Heart left ventricle (tissue), 16 donors: ENCODE results near the gene KEL. TPM values are rescaled to one million over a fixed set of nuclear protein-coding genes. Genes with fewer than 3 reads are reported as not detected.

Experiments
- ATAC-seq, 4 donors: fragments of 200-7000 bp; cut with Tn5 transposase; one replicate each; pipeline ENCODE4 v1.9.1; 2020 to 2022; ENCODE audit warnings: moderate library complexity in 4 of 4, mild to moderate bottlenecking in 3 of 4, moderate number of reproducible peaks in 1 of 4
- DNase-seq, 5 donors: peaks; one replicate each; pipeline ENCODE4 v3.0.0-alpha.2; 2020
- H3K27ac ChIP-seq, 12 donors: fragments of 200-600 bp; sonication (generic) in 4 of 12; one replicate each; pipeline versions ENCODE4 v1.5.0 to v1.8.0; 2016 to 2022; ENCODE audit warnings: mild to moderate bottlenecking in 2 of 12
- H3K27me3 ChIP-seq, 9 donors: fragments of 200-600 bp; sonication (generic) in 2 of 9; one replicate each; pipeline versions ENCODE4 v1.5.1 to v1.8.0; 2016 to 2022; ENCODE audit warnings: mild to moderate bottlenecking in 3 of 9
- H3K36me3 ChIP-seq, 9 donors: fragments of 200-600 bp; sonication (generic) in 2 of 9; one replicate each; pipeline versions ENCODE4 v1.5.0 to v1.8.0; 2018 to 2022; ENCODE audit warnings: mild to moderate bottlenecking in 2 of 9
- H3K4me1 ChIP-seq, 12 donors: fragments of 200-600 bp; sonication (generic) in 4 of 12; one replicate each; pipeline versions ENCODE4 v1.5.0 to v1.8.0; 2016 to 2022; ENCODE audit warnings: mild to moderate bottlenecking in 3 of 12
- H3K4me3 ChIP-seq, 12 donors: fragments of 200-600 bp; sonication (generic) in 4 of 12; one replicate each; pipeline versions ENCODE4 v1.5.0 to v1.8.0; 2017 to 2022; ENCODE audit warnings: mild to moderate bottlenecking in 9 of 12, moderate library complexity in 4 of 12
- H3K9me3 ChIP-seq, 12 donors: fragments of 200-600 bp; sonication (generic) in 4 of 12; one replicate each; pipeline versions ENCODE4 v1.5.0 to v1.8.0; 2016 to 2022; ENCODE audit warnings: mild to moderate bottlenecking in 1 of 12
- CTCF ChIP-seq, 12 donors: fragments of 200-600 bp; sonication (generic) in 4 of 12; IDR thresholded peaks; one replicate each; pipeline versions ENCODE4 v1.5.0 to v1.8.0; 2018 to 2022; ENCODE audit warnings: antibody characterized with exemption in 12 of 12, mild to moderate bottlenecking in 5 of 12
- POLR2A ChIP-seq, 2 donors: fragments of 450-650 bp; IDR thresholded peaks; one replicate each; pipeline ENCODE4 v1.6.1; 2017; ENCODE audit warnings: antibody characterized with exemption in 2 of 2, mild to moderate bottlenecking in 2 of 2, moderate library complexity in 2 of 2
- WGBS, 4 donors: extraction: QIAGEN DNeasy Blood & Tissue Kit in 2 of 4; methylation state at CpG; one replicate each; pipeline versions ENCODE4 v1.1.5 to v1.1.7; 2013 to 2018; 5-methylcytosine and 5-hydroxymethylcytosine counted together
- intact Hi-C, 10 donors: fragments of 100-400 bp; cut with DNase I; formaldehyde crosslinking; loops; one replicate each; pipeline versions ENCODE4 v1.11.1 to v1.14.2; 2022
- polyA plus RNA-seq, 2 donors: library from polyadenylated mRNA; stranded (reverse); fragments of 200-250 nt; gene quantifications; one replicate each; pipeline ENCODE4 v1.2.3, GENCODE V29; 2013
- total RNA-seq, 9 donors: library from RNA; depleted of rRNA in 2 of 9; stranded (reverse); fragments of >200 nt in 2 of 9; fragmentation: NEBNext Ultra II Directional in 3 of 9; extraction: Animal tissue kit (Norgen Biotek cat#: 25700) in 3 of 9; gene quantifications; one replicate each; pipeline versions ENCODE4 v1.1.0 to v1.2.4, GENCODE V29; 2016 to 2023
- donor health status: ischemic (EF 13 %, LVEDD 7.1; RV severe dilation, severe dysfunction).
- donor health status: healthy with polysubstance abuse.
- donor health status: DM: no; HTN: yes; CAD: no.
- donor health status: DM: no; HTN: no; CAD: no.
- donor health status: ischemic (EF 25% LVEDD 6.9; RV normal size, moderate dysfunction).
- donor health status: ischemic (EF 25% LVEDD 5.7; RV mildly dilated, moderate dysfunction).
- donor health status: healthy.
- donor health status: DM: yes; HTN: yes; CAD: no.
- donor health status: ischemic (EF 35%, LVEDD 5.7; RV mildly dilated, moderate dysfunction).
- donor health status: nonischemic (EF 11% LVEDD 7.7; RV severe dilation, severe dysfunction).
- donor health status: DM: yes; HTN: yes; CAD: no.
- donor health status: PGD.
- donor health status: ischemic (EF 29% LVEDD 5.4; RV normal size, mild dysfunction).
- donor health status: nonischemic (EF 23%, LVEDD 6.1; RV moderate dilation, normal function).

Gene KEL
- total and polyA plus RNA-seq, 11 donors: 0.17 to 1.8 (median 0.56) TPM; not detected in 4

- intact Hi-C loops: no loop called here
Measured at GRCh38 chr7:142896741-142897379, 65.3 kb downstream of the KEL start.

GRCh38 chr7:142896151-142896550 is 66.0 kb downstream of the KEL start:
- 77 to 86% (median 82%) methylated on average over 3 of the region's 3 CpGs for WGBS, 4 donors

More at GRCh38 chr7:142896741-142897379, 65.3 kb downstream of the KEL start:
- Histone ChIP-seq H3K9me3 (no peaks in the 10 kb centered on the region), H3K4me1 (no peaks in the 10 kb centered on the region), H3K27me3 (peaks cover 0 to 27% (median 0%) of the 10 kb centered on the region in 9 donors), H3K27ac (no peak overlapping the region), H3K4me3 (no peak overlapping the region), H3K36me3 (no peaks in the 10 kb centered on the region)
- 78 to 89% (median 84%) methylated on average over 3 of the region's 3 CpGs for WGBS, 4 donors
- no peak for ATAC-seq
- TF ChIP-seq CTCF (IDR thresholded peaks at IDR 0.05): no peak
- no peak for TF ChIP-seq POLR2A (IDR thresholded peaks at IDR 0.05)
- peak in 1 of 5 donors; percentile 2 for DNase-seq

GRCh38 chr7:142894985-142895593 is 67.1 kb downstream of the KEL start:
- DNase-seq (peak in 1 of 5 donors; percentile 5), ATAC-seq (no peak)
- WGBS, 4 donors: 60 to 69% (median 65%) methylated on average over 6 of the region's 6 CpGs
- H3K4me1 ChIP-seq: no peaks in the 10 kb centered on the region
- no peaks in the 10 kb centered on the region for H3K36me3 ChIP-seq
- peaks cover 0 to 27% (median 0%) of the 10 kb centered on the region in 9 donors for H3K27me3 ChIP-seq
- H3K9me3 ChIP-seq: no peaks in the 10 kb centered on the region
- H3K4me3 ChIP-seq: no peak overlapping the region
- H3K27ac ChIP-seq: no peak overlapping the region
- intact Hi-C loops: no loop called here
- TF ChIP-seq CTCF (IDR thresholded peaks at IDR 0.05): no peak
- no peak for TF ChIP-seq POLR2A (IDR thresholded peaks at IDR 0.05)

More at GRCh38 chr7:142896151-142896550, 66.0 kb downstream of the KEL start:
- ATAC-seq: no peak
- Histone ChIP-seq H3K4me1 (no peaks in the 10 kb centered on the region), H3K9me3 (no peaks in the 10 kb centered on the region), H3K27me3 (peaks cover 0 to 27% (median 0%) of the 10 kb centered on the region in 9 donors), H3K4me3 (no peak overlapping the region), H3K36me3 (no peaks in the 10 kb centered on the region), H3K27ac (no peak overlapping the region)
- peak in 1 of 5 donors; percentile 2 for DNase-seq
- intact Hi-C loops: no loop called here
- TF ChIP-seq CTCF (IDR thresholded peaks at IDR 0.05): no peak
- TF ChIP-seq POLR2A (IDR thresholded peaks at IDR 0.05): no peak

GRCh38 chr7:142894112-142894984 is 67.8 kb downstream of the KEL start:
- intact Hi-C loops: no loop called here
- TF ChIP-seq CTCF (IDR thresholded peaks at IDR 0.05): no peak
- TF ChIP-seq POLR2A (IDR thresholded peaks at IDR 0.05): no peak
- ATAC-seq: no peak
- Histone ChIP-seq H3K4me1 (no peaks in the 10 kb centered on the region), H3K27me3 (peaks cover 0 to 27% (median 0%) of the 10 kb centered on the region in 9 donors), H3K27ac (no peak overlapping the region), H3K9me3 (no peaks in the 10 kb centered on the region), H3K36me3 (no peaks in the 10 kb centered on the region), H3K4me3 (no peak overlapping the region)
- WGBS, 4 donors: 56 to 70% (median 61%) methylated on average over 11 to 12 of the region's 12 CpGs
- DNase-seq: peak in 1 of 5 donors; percentile 7
